Dendritic cell treated with granulocyte-macrophage colony-stimulating factor and Interleukin-4, amounts not matched to agents 40 ng/mL and 50 ng/mL, for 4 days (primary cell): ENCODE data around the gene PSME3.

Source experiments
- H3K27ac Mint-ChIP-seq: one replicate; pipeline ENCODE4 v1.8.0; 2022; ENCODE audit warnings: mild to moderate bottlenecking, mixed read lengths
- H3K27me3 Mint-ChIP-seq: one replicate; pipeline ENCODE4 v1.8.0; 2022; ENCODE audit warnings: mild to moderate bottlenecking, mixed read lengths
- H3K36me3 Mint-ChIP-seq: one replicate; pipeline ENCODE4 v1.8.0; 2022; ENCODE audit warnings: low read depth, mixed read lengths
- H3K4me1 Mint-ChIP-seq: one replicate; pipeline ENCODE4 v1.8.0; 2022; ENCODE audit warnings: low read depth, mixed read lengths
- H3K4me3 Mint-ChIP-seq: one replicate; pipeline ENCODE4 v1.8.0; 2022; ENCODE audit warnings: mild to moderate bottlenecking, moderate library complexity, mixed read lengths
- H3K9me3 Mint-ChIP-seq: one replicate; pipeline ENCODE4 v1.8.0; 2022; ENCODE audit warnings: mixed read lengths
- intact Hi-C: fragments of 100-400 bp; cut with micrococcal nuclease; formaldehyde crosslinking; loops from one replicate; pipeline ENCODE4 v1.15.0; 2022

Gene PSME3, protein sequence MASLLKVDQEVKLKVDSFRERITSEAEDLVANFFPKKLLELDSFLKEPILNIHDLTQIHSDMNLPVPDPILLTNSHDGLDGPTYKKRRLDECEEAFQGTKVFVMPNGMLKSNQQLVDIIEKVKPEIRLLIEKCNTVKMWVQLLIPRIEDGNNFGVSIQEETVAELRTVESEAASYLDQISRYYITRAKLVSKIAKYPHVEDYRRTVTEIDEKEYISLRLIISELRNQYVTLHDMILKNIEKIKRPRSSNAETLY

GRCh38 chr17:42832934-42833766 lies at the start of gene PSME3:
Gene PSME3, plus strand, starts transcription at chr17:42833397. Its CDS starts 235 bp downstream, at chr17:42833632.
- intact Hi-C loops, result no loop called here
- H3K27me3 Mint-ChIP-seq, result peaks cover 2% of the 10 kb centered on the region
- H3K36me3 Mint-ChIP-seq, result peaks cover 47% of the 10 kb centered on the region

GRCh38 chr17:42783791-42784138 lies 49.4 kb upstream of the PSME3 start:
- H3K9me3 Mint-ChIP-seq, result no peaks in the 10 kb centered on the region
- peaks cover 96% of the 10 kb centered on the region for H3K27me3 Mint-ChIP-seq
- intact Hi-C loops, result no loop called here
- H3K4me1 Mint-ChIP-seq, result peaks cover 52% of the 10 kb centered on the region
- H3K27ac Mint-ChIP-seq, result no peak overlapping the region
- no peak overlapping the region for H3K4me3 Mint-ChIP-seq
- H3K36me3 Mint-ChIP-seq, result peaks cover 14% of the 10 kb centered on the region

More at GRCh38 chr17:42832934-42833766, at the start of gene PSME3:
- Mint-ChIP-seq H3K4me1 (peaks cover 24% of the 10 kb centered on the region), H3K9me3 (no peaks in the 10 kb centered on the region), H3K27ac (peak within 1 kb of the TSS; percentile 96), H3K4me3 (peak within 1 kb of the TSS; percentile 84)

DNA sequence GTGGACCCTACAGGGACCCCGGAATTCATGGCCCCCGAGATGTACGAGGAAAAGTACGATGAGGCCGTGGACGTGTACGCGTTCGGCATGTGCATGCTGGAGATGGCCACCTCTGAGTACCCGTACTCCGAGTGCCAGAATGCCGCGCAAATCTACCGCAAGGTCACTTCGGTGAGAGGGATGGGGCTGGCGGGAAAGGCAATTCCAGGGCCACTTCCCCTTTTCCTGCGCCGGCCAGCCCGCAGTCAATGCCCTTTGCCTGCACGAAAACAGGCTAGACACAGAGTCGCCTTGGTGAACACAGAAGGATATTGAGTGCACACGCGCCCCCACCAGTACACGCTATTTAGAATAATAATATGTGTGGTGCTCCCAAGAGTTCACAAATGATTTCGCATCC lies 48.8 kb upstream of the PSME3 start:
- no peaks in the 10 kb centered on the region for H3K9me3 Mint-ChIP-seq
- no peak overlapping the region for H3K4me3 Mint-ChIP-seq
- intact Hi-C loops, result no loop called here
- H3K36me3 Mint-ChIP-seq, result peaks cover 8% of the 10 kb centered on the region
- peaks cover 47% of the 10 kb centered on the region for H3K4me1 Mint-ChIP-seq
- no peak overlapping the region for H3K27ac Mint-ChIP-seq
- peaks cover 95% of the 10 kb centered on the region for H3K27me3 Mint-ChIP-seq

DNA sequence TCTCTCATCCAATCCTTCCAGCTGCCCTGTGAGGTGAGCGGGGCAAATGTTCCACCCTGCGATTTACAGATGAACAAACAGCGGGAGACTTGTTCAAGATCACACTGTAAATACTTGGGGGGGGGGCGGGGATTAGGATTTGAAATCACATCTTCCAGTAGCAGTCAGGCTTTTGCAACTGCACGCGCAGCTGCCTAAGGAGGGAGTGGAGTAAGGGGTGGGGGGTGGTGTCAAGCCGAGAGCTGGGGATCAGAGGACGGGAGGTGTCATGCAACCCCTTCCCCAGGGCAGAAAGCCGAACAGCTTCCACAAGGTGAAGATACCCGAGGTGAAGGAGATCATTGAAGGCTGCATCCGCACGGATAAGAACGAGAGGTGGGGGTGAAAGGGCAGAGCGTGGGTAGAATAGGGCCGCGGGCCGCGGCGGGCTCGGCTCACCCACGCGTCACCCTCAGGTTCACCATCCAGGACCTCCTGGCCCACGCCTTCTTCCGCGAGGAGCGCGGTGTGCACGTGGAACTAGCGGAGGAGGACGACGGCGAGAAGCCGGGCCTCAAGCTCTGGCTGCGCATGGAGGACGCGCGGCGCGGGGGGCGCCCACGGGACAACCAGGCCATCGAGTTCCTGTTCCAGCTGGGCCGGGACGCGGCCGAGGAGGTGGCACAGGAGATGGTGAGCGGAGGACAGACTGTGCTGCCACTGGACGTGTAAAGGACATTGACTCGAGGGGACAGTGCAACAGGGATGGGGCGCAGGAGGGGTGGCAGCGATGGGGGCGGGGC lies 48.2 kb upstream of the PSME3 start:
- Mint-ChIP-seq H3K4me3 (peak overlapping the region; percentile 17), H3K27ac (no peak overlapping the region), H3K4me1 (peaks cover 41% of the 10 kb centered on the region), H3K9me3 (no peaks in the 10 kb centered on the region), H3K36me3 (peaks cover 2% of the 10 kb centered on the region), H3K27me3 (peaks cover 93% of the 10 kb centered on the region)
- intact Hi-C loops, result no loop called here

GRCh38 chr17:42787266-42787665 lies 45.9 kb upstream of the PSME3 start:
- intact Hi-C loops, result no loop called here
- peaks cover 83% of the 10 kb centered on the region for H3K27me3 Mint-ChIP-seq
- H3K9me3 Mint-ChIP-seq, result no peaks in the 10 kb centered on the region
- H3K27ac Mint-ChIP-seq, result no peak overlapping the region
- H3K36me3 Mint-ChIP-seq, result no peaks in the 10 kb centered on the region
- peaks cover 38% of the 10 kb centered on the region for H3K4me1 Mint-ChIP-seq
- H3K4me3 Mint-ChIP-seq, result no peak overlapping the region

DNA sequence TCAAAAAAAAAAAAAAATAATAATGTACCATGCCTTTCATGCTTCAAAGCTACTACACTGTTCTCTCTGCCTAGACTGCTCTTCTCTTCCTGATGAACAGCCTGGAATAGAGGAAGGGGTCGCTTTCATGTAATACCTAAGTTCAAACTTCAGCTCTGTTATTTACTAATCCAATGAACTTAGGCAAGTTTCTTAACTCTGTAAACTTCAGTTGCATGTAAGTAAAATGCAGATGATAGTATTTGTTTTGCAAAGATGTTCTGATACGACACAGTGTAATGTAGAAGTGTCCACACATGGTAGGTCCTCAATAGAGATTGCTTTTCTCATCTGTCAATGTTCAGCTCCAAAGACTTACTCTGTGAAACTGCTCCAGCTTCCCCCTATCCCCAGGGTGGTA lies 41.2 kb upstream of the PSME3 start:
- peaks cover 14% of the 10 kb centered on the region for H3K36me3 Mint-ChIP-seq
- peaks cover 41% of the 10 kb centered on the region for H3K27me3 Mint-ChIP-seq
- H3K4me1 Mint-ChIP-seq, result peaks cover 28% of the 10 kb centered on the region
- no peak overlapping the region for H3K4me3 Mint-ChIP-seq
- intact Hi-C loops, result no loop called here
- H3K27ac Mint-ChIP-seq, result no peak overlapping the region
- H3K9me3 Mint-ChIP-seq, result no peaks in the 10 kb centered on the region

GRCh38 chr17:42792545-42792944 lies 40.7 kb upstream of the PSME3 start:
- H3K9me3 Mint-ChIP-seq, result no peaks in the 10 kb centered on the region
- H3K27ac Mint-ChIP-seq, result no peak overlapping the region
- H3K36me3 Mint-ChIP-seq, result peaks cover 14% of the 10 kb centered on the region
- no peak overlapping the region for H3K4me3 Mint-ChIP-seq
- intact Hi-C loops, result no loop called here
- peaks cover 35% of the 10 kb centered on the region for H3K27me3 Mint-ChIP-seq
- peaks cover 27% of the 10 kb centered on the region for H3K4me1 Mint-ChIP-seq

DNA sequence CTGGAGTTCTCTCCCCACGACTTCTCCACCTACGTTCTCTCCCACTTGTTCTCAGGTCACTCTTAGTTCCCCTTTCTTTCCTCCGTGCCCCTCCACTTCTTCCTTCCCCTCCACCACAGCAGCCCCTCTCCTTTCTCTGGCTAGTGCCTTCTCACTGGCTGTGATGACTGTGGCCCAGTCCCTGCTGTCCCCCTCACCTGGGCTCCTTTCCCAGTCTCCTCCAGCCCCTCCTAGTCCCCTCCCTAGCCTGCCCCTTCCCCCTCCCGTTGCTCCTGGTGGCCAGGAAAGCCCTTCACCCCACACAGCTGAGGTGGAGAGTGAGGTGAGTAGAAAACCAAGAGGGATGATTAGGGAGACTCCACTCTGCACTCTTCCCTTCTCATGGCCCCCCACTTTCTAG lies 38.1 kb upstream of the PSME3 start:
- peak overlapping the region; percentile 33 for H3K27ac Mint-ChIP-seq
- intact Hi-C loops, result no loop called here
- H3K9me3 Mint-ChIP-seq, result no peaks in the 10 kb centered on the region
- H3K4me3 Mint-ChIP-seq, result no peak overlapping the region
- peaks cover 14% of the 10 kb centered on the region for H3K36me3 Mint-ChIP-seq
- peaks cover 15% of the 10 kb centered on the region for H3K27me3 Mint-ChIP-seq
- H3K4me1 Mint-ChIP-seq, result peaks cover 30% of the 10 kb centered on the region

- Mint-ChIP-seq H3K4me3 (no peak overlapping the region), H3K27ac (no peak overlapping the region)
These were observed 37.7 kb upstream of the PSME3 start for GRCh38 chr17:42795465-42795864.

GRCh38 chr17:42796066-42796758 lies 37.0 kb upstream of the PSME3 start:
- intact Hi-C loops, result no loop called here
- peaks cover 30% of the 10 kb centered on the region for H3K4me1 Mint-ChIP-seq
- no peak overlapping the region for H3K27ac Mint-ChIP-seq
- H3K36me3 Mint-ChIP-seq, result peaks cover 14% of the 10 kb centered on the region
- no peaks in the 10 kb centered on the region for H3K9me3 Mint-ChIP-seq
- no peak overlapping the region for H3K4me3 Mint-ChIP-seq
- H3K27me3 Mint-ChIP-seq, result peaks cover 10% of the 10 kb centered on the region

More at GRCh38 chr17:42795465-42795864, 37.7 kb upstream of the PSME3 start:
- Mint-ChIP-seq H3K27me3 (peaks cover 15% of the 10 kb centered on the region), H3K4me1 (peaks cover 30% of the 10 kb centered on the region), H3K9me3 (no peaks in the 10 kb centered on the region), H3K36me3 (peaks cover 14% of the 10 kb centered on the region)
- intact Hi-C loops, result no loop called here

DNA sequence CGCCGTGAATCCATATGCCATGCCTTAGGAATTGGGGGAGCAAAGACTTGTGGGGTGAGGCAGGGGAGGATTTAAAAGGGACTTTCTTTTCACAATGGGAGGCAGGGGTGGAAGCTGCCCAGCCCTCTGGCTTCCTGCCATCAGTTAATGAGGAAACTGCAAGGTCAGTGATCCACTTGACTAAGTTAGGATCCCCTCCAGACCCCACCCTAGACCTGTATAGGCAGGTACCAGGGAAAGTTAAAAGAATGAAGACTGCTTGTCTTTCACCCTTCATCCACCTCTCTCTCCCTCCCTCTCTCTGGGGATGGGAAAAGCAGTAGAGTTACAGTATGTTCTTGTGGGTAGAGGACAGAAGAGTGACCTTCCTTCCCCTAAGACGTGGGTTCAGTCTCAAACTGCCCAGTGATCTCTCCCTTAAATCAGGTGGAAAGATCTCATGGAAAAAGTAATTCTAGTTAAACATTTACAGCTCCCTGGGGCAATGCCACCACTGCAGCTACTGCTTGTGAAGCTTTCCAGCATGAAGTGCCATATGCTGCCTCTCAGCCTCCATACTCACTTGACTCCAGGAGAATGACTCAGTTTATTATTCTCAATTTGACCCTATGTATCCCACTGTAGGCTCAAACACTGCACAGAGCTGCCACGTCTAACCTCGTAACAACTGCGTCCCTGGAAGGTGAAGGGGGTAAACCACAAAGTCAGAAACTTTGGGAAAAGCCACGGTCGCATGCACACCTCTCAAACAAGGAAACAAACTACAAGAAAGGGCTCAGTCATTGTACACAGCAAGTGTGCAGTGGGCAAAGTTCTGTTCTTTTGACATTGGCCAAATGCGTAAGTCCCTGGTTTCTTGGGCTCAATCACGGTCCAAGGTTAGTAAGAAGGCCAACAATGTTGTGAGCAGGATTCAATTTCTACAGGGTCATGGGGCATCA lies 35.9 kb upstream of the PSME3 start:
- peak overlapping the region; percentile 81 for H3K4me3 Mint-ChIP-seq
- peaks cover 14% of the 10 kb centered on the region for H3K36me3 Mint-ChIP-seq
- peaks cover 30% of the 10 kb centered on the region for H3K4me1 Mint-ChIP-seq
- H3K27me3 Mint-ChIP-seq, result peaks cover 10% of the 10 kb centered on the region
- intact Hi-C loops, result no loop called here
- H3K9me3 Mint-ChIP-seq, result no peaks in the 10 kb centered on the region
- no peak overlapping the region for H3K27ac Mint-ChIP-seq

DNA sequence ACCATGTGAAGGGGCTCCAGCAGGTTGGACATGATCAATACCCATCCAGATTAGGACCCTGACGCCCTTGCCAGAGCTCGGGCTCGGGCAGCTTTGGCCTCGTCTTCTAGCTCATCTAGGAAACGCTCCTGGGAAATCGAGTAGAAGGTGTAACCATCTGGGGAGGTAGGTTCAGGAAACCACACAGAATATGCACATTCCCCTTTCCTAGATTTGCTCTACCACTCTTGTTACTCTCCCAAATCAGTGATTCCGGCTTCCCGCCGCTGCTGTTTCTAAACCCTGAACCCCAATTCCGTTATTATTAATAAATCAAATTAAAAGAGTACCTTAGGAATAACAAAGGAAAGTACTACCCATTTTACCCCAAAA lies 35.2 kb upstream of the PSME3 start:
- peak overlapping the region; percentile 79 for H3K27ac Mint-ChIP-seq
- intact Hi-C loops, result no loop called here
- H3K36me3 Mint-ChIP-seq, result peaks cover 14% of the 10 kb centered on the region
- H3K4me3 Mint-ChIP-seq, result peak overlapping the region; percentile 81
- peaks cover 30% of the 10 kb centered on the region for H3K4me1 Mint-ChIP-seq
- no peaks in the 10 kb centered on the region for H3K9me3 Mint-ChIP-seq
- peaks cover 10% of the 10 kb centered on the region for H3K27me3 Mint-ChIP-seq
